ENCODE measurements around the gene CLCF1.
"Not testable (repeated sequence)": the region's sequence is repeated elsewhere in the genome, so short reads cannot be mapped to it uniquely, and the experiment has no call there.

CLCF1 gene

GRCh38 chr11:67322049-67322448 is 51.3 kb downstream of the CLCF1 start:
- no peak for DNase-seq (ENCODE audit: low read depth in 2 of 2)

- DNase-seq (ENCODE audit: low read depth in 2 of 2) = no peak
Measured at GRCh38 chr11:67321313-67321871, 52.0 kb downstream of the CLCF1 start.

- DNase-seq (ENCODE audit: low read depth in 2 of 2) = no peak
Measured at GRCh38 chr11:67320691-67321090, 52.7 kb downstream of the CLCF1 start.

GRCh38 chr11:67320011-67320410 is 53.4 kb downstream of the CLCF1 start:
- DNase-seq (ENCODE audit: low read depth in 2 of 2) = no peak

GRCh38 chr11:67318876-67319275 is 54.5 kb downstream of the CLCF1 start:
- DNase-seq (ENCODE audit: low read depth in 2 of 2) = not testable (repeated sequence)

GRCh38 chr11:67317888-67318555 is 55.4 kb downstream of the CLCF1 start:
- no peak for DNase-seq (ENCODE audit: low read depth in 2 of 2)

- DNase-seq (ENCODE audit: low read depth in 2 of 2) = peak; percentile 97 to 98
Measured at GRCh38 chr11:67317205-67317887, 56.1 kb downstream of the CLCF1 start.

GRCh38 chr11:67316882-67317204 is 56.6 kb downstream of the CLCF1 start:
- DNase-seq (ENCODE audit: low read depth in 2 of 2) = no peak

- no peak for DNase-seq (ENCODE audit: low read depth in 2 of 2)
Measured at GRCh38 chr11:67315325-67315909, 58.0 kb downstream of the CLCF1 start.

GRCh38 chr11:67314218-67314617 is 59.2 kb downstream of the CLCF1 start:
- DNase-seq (ENCODE audit: low read depth in 2 of 2) = no peak

Data from stimulated activated CD4-positive, alpha-beta T cell treated with anti-CD3 and anti-CD28 coated beads, Interleukin-15, amount 100 ng/mL, for 48 hours (primary cell).